GM13976 (cell line): ENCODE data around the gene SHB.

Experiments used
- DNase-seq: peaks from one replicate; pipeline ENCODE4 v3.0.0; 2012; ENCODE audit warnings: low spot score
- in situ Hi-C: fragments of 300-500 bp; cut with MboI; formaldehyde crosslinking; loops from one replicate; pipeline ENCODE4 v1.12.0; 2022; ENCODE audit warnings: low sequenced_read_pairs, mixed read lengths, inconsistent platforms; ENCODE audit not compliant: unreplicated experiment
- TF ChIP-seq, protein P1 (sequence below): IDR thresholded peaks from 2 replicates; pipeline ENCODE4 v1.5.1; 2012; ENCODE audit warnings: borderline replicate concordance, mild to moderate bottlenecking; ENCODE audit not compliant: insufficient read depth; ENCODE audit errors: extremely low read depth, missing control alignments, control extremely low read depth

SHB gene

GRCh38 chr9:38090170-38090569 lies 21.1 kb upstream of the SHB start:
- in situ Hi-C loops = no loop called here
- TF ChIP-seq, protein P1, sequence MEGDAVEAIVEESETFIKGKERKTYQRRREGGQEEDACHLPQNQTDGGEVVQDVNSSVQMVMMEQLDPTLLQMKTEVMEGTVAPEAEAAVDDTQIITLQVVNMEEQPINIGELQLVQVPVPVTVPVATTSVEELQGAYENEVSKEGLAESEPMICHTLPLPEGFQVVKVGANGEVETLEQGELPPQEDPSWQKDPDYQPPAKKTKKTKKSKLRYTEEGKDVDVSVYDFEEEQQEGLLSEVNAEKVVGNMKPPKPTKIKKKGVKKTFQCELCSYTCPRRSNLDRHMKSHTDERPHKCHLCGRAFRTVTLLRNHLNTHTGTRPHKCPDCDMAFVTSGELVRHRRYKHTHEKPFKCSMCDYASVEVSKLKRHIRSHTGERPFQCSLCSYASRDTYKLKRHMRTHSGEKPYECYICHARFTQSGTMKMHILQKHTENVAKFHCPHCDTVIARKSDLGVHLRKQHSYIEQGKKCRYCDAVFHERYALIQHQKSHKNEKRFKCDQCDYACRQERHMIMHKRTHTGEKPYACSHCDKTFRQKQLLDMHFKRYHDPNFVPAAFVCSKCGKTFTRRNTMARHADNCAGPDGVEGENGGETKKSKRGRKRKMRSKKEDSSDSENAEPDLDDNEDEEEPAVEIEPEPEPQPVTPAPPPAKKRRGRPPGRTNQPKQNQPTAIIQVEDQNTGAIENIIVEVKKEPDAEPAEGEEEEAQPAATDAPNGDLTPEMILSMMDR = no peak
- no peak for DNase-seq

DNA sequence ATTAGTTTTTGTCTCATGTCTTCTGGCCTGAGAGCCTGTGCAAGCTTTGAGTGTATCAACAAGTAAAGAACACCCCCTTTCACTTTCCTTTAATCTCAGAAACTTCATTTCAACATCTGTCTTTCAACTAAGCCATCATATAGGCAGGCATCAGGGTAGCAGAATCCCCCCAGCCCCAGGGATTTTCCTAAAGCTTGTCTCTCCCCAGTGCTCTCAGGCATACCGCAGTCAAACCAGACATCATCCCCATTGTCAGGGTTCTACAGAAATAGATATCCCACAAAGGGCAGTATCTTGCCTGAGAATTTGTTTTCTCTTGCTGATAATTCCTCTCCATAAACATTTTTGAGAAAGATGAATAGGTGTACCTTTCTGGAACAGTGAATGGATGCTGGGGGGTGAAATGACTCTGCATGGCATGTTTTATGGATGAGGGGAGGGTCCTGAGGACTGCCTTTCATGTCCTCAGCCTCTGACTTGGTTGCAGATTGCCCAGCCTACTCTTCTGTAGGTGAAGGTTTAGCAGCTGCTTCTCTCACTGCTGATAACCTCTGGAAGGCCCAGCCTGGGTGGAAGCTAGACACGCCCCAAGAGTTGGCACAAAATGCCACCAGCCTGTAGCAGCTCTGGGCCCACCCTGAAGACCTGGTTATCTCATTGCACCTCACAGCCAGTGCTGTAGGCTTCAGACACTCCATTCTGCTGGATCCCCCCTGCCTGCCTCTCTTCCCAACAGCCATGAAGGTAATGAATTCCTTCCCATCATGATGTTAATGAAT lies 20.5 kb upstream of the SHB start:
- in situ Hi-C loops = loop anchor here (10.0 kb wide), 1 partner anchor 275 kb away; no protein-coding TSS in a partner anchor
- TF ChIP-seq, protein P1 = no peak
- no peak for DNase-seq

DNA sequence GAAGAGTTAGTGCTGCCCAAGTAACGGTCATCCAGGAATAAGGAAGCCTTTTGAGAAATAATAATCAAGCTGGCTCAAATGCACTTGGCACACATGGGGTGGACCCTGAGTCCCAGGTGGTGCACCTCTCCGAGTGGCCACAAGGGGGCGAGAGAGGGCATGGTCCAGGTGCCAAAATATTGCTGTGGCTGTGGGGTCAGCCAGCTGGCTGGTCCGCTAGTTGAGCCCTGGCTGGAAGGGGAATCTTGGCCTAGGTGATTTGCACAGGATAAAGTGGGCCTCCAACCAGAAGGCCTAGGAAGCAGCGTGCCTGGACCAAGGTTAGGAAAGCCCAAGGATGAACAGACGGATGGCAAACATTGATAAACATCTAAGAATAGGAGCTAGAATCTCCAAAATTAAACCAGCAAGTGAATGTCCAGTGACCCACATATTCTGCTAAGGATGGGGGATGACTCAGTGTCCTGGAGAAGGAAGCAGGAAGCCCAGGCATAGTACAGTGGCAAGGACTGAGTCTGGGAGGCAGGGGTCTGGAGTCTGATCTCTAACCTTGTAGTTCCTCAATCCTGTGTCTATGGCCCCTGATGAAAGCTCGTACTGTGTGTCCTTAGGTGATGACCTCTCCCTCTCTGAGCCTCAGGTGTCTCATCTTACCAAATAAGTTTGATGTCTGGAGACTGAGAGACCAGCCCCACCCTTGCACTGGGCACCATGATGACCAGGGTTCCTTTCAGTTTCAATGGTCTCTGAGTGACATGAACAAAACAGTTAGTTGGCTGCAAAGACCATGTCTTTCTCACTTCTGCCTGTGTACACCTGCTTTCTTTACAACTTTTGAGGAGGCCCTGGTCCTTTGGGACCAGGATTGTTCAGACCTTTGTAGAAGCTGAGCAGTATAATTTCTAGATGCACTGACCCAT lies 19.2 kb upstream of the SHB start:
- TF ChIP-seq, protein P1 = peak; percentile 93
- DNase-seq = peak; percentile 74
- in situ Hi-C loops = loop anchor here (10.0 kb wide), 1 partner anchor 277 kb away; no protein-coding TSS in a partner anchor

- no peak for DNase-seq
- TF ChIP-seq, protein P1 = no peak
- in situ Hi-C loops = loop anchor here (10.0 kb wide), 1 partner anchor 278 kb away; no protein-coding TSS in a partner anchor
Observed at GRCh38 chr9:38086496-38086895, 17.5 kb upstream of the SHB start.

DNA sequence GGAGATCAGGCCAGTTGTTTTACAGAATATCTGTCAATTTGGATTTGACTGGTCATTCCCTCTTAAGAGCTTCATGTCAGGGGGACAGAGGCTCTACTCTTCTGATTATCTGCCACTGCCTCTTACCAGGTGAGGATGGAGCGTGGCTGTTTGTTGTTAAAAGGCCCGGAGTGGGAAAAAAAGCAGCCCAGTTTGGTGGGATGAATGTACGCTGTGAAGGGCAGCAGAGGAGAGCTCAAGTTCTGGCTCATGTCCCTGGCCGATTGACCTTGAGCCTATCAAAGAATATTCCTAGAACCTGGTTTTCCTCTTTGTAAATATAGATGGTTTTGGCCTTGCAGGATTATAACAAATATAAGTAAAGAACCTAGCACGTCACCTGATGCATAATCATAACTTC lies 16.3 kb upstream of the SHB start:
- in situ Hi-C loops = loop anchor here (10.0 kb wide), 1 partner anchor 279 kb away; no protein-coding TSS in a partner anchor
- no peak for DNase-seq
- TF ChIP-seq, protein P1 = no peak

- TF ChIP-seq, protein P1 = no peak
- DNase-seq = no peak
- in situ Hi-C loops = loop anchor here (10.0 kb wide), 1 partner anchor 280 kb away; no protein-coding TSS in a partner anchor
Observed at GRCh38 chr9:38084556-38084880, 15.5 kb upstream of the SHB start.
